ENCODE results near the gene PUS7.
"Not testable (repeated sequence)": the region's sequence is repeated elsewhere in the genome, so short reads cannot be mapped to it uniquely, and the experiment has no call there.

The PUS7 gene

DNA sequence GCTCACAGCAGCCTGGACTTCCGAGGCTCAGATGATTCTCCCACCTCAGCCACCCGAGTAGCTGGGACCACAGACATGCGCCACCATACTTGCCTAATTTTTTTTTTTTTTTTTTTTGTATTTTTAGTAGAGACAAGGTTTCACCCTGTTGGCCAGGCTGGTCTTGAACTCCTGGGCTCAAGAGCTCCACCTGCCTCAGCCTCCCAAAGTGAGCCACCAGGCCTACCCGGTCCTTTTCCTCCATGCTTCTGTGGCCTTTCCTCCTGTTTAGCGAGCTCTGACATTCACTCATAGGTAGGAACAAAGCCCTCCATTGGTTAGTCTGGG, 83.3 kb downstream of the PUS7 start:
- H3K27me3 ChIP-seq (ENCODE audit: low read depth, low read length): no peaks in the 10 kb centered on the region
- H3K4me1 ChIP-seq (ENCODE audit: control insufficient read depth in 1 of 2, insufficient read depth in 2 of 2, low read length in 2 of 2): no peaks in the 10 kb centered on the region
- H3K4me3 ChIP-seq (ENCODE audit: low read depth in 1 of 2, low read length in 2 of 2): no peak overlapping the region
- no peaks in the 10 kb centered on the region for H3K36me3 ChIP-seq (ENCODE audit: control insufficient read depth in 1 of 2, insufficient read depth in 2 of 2, low read length in 2 of 2)
- no peaks in the 10 kb centered on the region for H3K9me3 ChIP-seq (ENCODE audit: control insufficient read depth in 1 of 2, low read length in 2 of 2)
- H3K27ac ChIP-seq (ENCODE audit: low read length): no peak overlapping the region

DNA sequence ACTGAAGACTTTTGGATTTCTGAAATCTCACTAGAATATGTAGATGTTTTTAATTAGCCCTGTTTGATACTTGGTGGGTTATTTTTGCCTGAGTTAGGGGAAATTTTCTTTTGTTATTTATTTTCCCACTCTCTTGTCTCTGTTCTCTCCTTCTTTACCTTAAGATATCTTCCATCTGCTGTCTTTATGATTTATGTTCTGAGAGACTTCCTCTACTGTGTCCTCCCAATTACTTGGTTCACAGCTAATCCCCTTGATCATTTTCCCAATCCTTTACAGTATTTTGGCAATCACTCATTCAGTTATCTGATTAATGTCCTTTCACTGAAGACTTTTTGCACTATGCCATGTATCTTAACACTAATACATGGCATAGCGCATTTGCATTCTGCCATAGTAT, 83.8 kb downstream of the PUS7 start:
- no peaks in the 10 kb centered on the region for H3K9me3 ChIP-seq (ENCODE audit: control insufficient read depth in 1 of 2, low read length in 2 of 2)
- no peaks in the 10 kb centered on the region for H3K36me3 ChIP-seq (ENCODE audit: control insufficient read depth in 1 of 2, insufficient read depth in 2 of 2, low read length in 2 of 2)
- H3K4me1 ChIP-seq (ENCODE audit: control insufficient read depth in 1 of 2, insufficient read depth in 2 of 2, low read length in 2 of 2): no peaks in the 10 kb centered on the region
- no peaks in the 10 kb centered on the region for H3K27me3 ChIP-seq (ENCODE audit: low read depth, low read length)
- no peak overlapping the region for H3K27ac ChIP-seq (ENCODE audit: low read length)
- H3K4me3 ChIP-seq (ENCODE audit: low read depth in 1 of 2, low read length in 2 of 2): no peak overlapping the region

DNA sequence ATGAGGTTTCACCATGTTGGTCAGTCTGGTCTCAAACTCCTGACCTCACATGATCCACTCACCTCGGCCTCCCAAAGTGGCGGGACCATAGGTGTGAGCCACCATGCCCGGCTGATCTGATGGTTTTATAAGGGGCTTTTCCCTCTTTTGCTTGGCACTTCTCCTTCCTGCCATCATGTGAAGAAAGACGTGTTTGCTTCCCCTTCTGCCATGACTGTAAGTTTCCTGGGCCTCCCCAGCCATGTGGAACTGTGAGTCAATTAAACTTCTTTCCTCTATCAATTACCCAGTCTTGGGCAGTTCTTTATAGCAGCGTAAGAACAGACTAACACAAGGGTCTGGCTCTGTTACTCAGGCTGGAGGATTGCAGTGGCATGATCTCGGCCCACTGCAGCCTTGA, 84.7 kb downstream of the PUS7 start:
- not testable (repeated sequence) for H3K27ac ChIP-seq (ENCODE audit: low read length); H3K36me3 ChIP-seq (ENCODE audit: control insufficient read depth in 1 of 2, insufficient read depth in 2 of 2, low read length in 2 of 2); H3K4me1 ChIP-seq (ENCODE audit: control insufficient read depth in 1 of 2, insufficient read depth in 2 of 2, low read length in 2 of 2); H3K27me3 ChIP-seq (ENCODE audit: low read depth, low read length); H3K9me3 ChIP-seq (ENCODE audit: control insufficient read depth in 1 of 2, low read length in 2 of 2); H3K4me3 ChIP-seq (ENCODE audit: low read depth in 1 of 2, low read length in 2 of 2)

DNA sequence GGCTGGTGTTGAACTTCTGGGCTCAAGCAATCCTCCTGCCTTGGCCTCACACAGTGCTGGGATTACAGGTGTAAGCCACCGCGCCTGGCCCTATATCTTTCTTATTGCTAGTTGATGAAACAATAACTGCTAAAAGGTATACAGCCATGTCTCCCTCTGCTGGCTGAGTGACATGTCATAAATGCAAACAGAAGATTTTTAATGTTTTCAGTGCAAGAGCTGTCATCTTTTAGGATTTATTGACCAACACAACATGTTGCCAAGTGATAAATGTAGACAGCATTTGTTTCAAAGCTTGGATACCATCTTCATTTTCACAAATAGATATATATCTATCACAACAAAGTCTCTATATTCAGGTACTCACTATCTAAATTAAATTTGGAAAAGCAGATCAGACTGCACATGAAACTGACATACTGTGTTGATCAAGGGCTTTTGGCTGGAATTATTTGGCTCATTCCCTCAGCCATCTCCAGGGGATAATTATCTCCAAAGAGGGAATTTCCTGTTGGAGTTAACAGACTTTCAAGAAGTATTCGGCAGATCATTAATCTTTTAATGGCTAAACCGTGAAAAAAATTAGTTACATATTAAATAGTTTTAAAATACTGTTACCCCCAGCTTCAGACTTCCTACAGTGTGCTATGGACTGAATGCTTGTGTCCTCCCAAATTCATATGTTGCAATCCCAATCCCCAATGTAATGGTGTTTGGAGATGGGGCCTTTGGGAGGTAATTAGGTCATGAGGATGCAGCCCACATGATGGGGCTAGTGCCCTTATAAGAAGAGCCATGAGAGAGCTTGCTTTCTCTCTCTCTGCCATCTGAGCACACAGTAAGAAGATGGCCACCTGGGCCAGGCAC, 92.1 kb downstream of the PUS7 start:
- peaks cover 0 to 6% of the 10 kb centered on the region in 2 donors for H3K4me1 ChIP-seq (ENCODE audit: control insufficient read depth in 1 of 2, insufficient read depth in 2 of 2, low read length in 2 of 2)

DNA sequence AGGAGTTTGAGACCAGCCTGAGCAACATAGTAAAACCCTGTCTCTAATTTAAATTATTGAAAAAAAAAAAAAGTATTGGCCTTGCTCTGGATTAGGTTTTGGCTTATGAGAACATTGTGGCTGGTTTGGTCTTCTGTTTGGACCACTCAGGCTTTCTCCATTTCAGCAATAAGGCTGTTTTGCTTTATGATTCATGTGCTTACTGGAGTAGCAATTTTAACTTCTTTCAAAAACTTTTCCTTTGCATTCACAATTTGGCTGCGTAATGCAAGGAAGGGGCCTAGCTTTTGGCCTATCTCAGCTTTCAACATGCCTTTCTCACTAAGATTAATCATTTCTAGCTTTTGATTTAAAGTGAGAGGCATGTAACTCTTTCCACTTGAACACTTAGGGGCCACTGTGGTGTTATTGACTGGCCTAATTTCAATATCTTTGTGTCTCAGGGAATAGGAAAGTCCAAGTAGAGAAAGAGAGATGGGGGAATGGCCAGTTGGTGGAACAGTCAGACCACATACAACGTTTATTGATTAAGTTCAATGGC, 95.4 kb downstream of the PUS7 start:
- H3K4me3 ChIP-seq (ENCODE audit: low read depth in 1 of 2, low read length in 2 of 2): no peak overlapping the region
- no peak overlapping the region for H3K27ac ChIP-seq (ENCODE audit: low read length)
- no peaks in the 10 kb centered on the region for H3K9me3 ChIP-seq (ENCODE audit: control insufficient read depth in 1 of 2, low read length in 2 of 2)
- H3K36me3 ChIP-seq (ENCODE audit: control insufficient read depth in 1 of 2, insufficient read depth in 2 of 2, low read length in 2 of 2): no peaks in the 10 kb centered on the region
- H3K27me3 ChIP-seq (ENCODE audit: low read depth, low read length): no peaks in the 10 kb centered on the region
- H3K4me1 ChIP-seq (ENCODE audit: control insufficient read depth in 1 of 2, insufficient read depth in 2 of 2, low read length in 2 of 2): peaks cover 0 to 6% of the 10 kb centered on the region in 2 donors

More for the DNA sequence above, 92.1 kb downstream of the PUS7 start:
- Histone ChIP-seq H3K9me3 (ENCODE audit: control insufficient read depth in 1 of 2, low read length in 2 of 2) (no peaks in the 10 kb centered on the region), H3K36me3 (ENCODE audit: control insufficient read depth in 1 of 2, insufficient read depth in 2 of 2, low read length in 2 of 2) (no peaks in the 10 kb centered on the region), H3K27me3 (ENCODE audit: low read depth, low read length) (no peaks in the 10 kb centered on the region), H3K27ac (ENCODE audit: low read length) (no peak overlapping the region), H3K4me3 (ENCODE audit: low read depth in 1 of 2, low read length in 2 of 2) (no peak overlapping the region)

DNA sequence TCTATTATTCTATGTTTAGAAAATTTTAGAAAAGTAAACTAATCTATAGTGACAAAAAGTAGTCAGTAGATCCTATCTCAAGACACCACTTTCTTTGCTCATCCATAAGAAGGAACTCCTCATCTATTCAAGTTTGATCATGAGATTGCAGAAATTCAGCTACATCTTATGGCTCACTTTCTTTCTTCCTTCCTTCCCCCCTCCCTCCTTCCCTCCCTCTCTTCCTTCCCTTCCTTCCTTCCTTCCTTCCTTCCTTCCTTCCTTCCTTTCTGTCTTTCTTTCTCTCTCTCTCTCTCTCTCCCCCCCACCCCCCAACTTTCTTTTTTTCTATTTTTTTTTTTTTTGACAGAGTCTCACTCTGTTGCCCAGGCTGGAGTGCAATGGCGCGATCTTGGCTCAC, 98.1 kb downstream of the PUS7 start:
- no peak overlapping the region for H3K27ac ChIP-seq (ENCODE audit: low read length)
- no peaks in the 10 kb centered on the region for H3K4me1 ChIP-seq (ENCODE audit: control insufficient read depth in 1 of 2, insufficient read depth in 2 of 2, low read length in 2 of 2)
- no peak overlapping the region for H3K4me3 ChIP-seq (ENCODE audit: low read depth in 1 of 2, low read length in 2 of 2)
- no peaks in the 10 kb centered on the region for H3K9me3 ChIP-seq (ENCODE audit: control insufficient read depth in 1 of 2, low read length in 2 of 2)
- no peaks in the 10 kb centered on the region for H3K36me3 ChIP-seq (ENCODE audit: control insufficient read depth in 1 of 2, insufficient read depth in 2 of 2, low read length in 2 of 2)
- no peaks in the 10 kb centered on the region for H3K27me3 ChIP-seq (ENCODE audit: low read depth, low read length)

DNA sequence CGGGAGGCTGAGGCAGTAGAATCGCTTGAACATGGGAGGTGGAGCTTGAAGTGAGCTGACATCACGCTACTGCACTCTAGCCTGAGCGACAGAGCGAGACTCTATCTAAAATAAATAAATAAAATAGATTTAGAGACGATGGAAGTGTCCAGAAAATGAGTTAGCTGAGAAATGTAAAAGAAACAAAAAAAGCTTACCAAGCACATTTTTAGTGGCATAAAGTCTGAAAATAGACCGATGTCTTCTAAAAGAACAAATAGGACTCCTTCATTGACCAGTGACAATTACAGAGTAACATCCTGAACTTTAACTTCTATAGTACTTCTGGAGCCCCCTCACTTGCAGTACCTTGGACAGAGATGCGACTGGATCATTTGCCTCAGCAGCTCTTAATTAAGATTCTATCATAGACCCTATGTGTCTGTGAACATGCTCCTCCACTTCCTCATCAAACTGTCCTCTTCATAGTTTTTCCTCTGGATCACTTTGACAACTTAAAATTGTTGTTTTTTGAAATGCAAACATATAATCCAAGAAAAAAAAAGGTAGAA, 108.1 kb downstream of the PUS7 start:
- no peaks in the 10 kb centered on the region for H3K9me3 ChIP-seq (ENCODE audit: control insufficient read depth in 1 of 2, low read length in 2 of 2)
- H3K4me3 ChIP-seq (ENCODE audit: low read depth in 1 of 2, low read length in 2 of 2): no peak overlapping the region
- H3K36me3 ChIP-seq (ENCODE audit: control insufficient read depth in 1 of 2, insufficient read depth in 2 of 2, low read length in 2 of 2): no peaks in the 10 kb centered on the region
- H3K27me3 ChIP-seq (ENCODE audit: low read depth, low read length): no peaks in the 10 kb centered on the region
- no peak overlapping the region for H3K27ac ChIP-seq (ENCODE audit: low read length)
- no peaks in the 10 kb centered on the region for H3K4me1 ChIP-seq (ENCODE audit: control insufficient read depth in 1 of 2, insufficient read depth in 2 of 2, low read length in 2 of 2)

DNA sequence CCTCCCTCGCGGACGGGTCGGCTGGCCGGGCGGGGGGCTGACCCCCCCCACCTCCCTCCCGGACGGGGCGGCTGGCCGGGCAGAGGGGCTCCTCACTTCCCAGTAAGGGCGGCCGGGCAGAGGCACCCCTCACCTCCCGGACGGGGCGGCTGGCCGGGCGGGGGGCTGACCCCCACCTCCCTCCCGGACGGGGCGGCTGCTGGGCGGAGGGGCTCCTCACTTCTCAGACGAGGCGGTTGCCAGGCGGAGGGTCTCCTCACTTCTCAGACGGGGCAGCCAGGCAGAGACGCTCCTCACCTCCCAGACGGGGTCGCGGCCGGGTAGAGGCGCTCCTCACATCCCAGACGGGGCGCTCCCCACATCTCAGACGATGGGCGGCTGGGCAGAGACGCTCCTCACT, 111.3 kb downstream of the PUS7 start:
- H3K9me3 ChIP-seq (ENCODE audit: control insufficient read depth in 1 of 2, low read length in 2 of 2); H3K4me1 ChIP-seq (ENCODE audit: control insufficient read depth in 1 of 2, insufficient read depth in 2 of 2, low read length in 2 of 2); H3K4me3 ChIP-seq (ENCODE audit: low read depth in 1 of 2, low read length in 2 of 2); H3K27me3 ChIP-seq (ENCODE audit: low read depth, low read length); H3K27ac ChIP-seq (ENCODE audit: low read length); H3K36me3 ChIP-seq (ENCODE audit: control insufficient read depth in 1 of 2, insufficient read depth in 2 of 2, low read length in 2 of 2): not testable (repeated sequence)

DNA sequence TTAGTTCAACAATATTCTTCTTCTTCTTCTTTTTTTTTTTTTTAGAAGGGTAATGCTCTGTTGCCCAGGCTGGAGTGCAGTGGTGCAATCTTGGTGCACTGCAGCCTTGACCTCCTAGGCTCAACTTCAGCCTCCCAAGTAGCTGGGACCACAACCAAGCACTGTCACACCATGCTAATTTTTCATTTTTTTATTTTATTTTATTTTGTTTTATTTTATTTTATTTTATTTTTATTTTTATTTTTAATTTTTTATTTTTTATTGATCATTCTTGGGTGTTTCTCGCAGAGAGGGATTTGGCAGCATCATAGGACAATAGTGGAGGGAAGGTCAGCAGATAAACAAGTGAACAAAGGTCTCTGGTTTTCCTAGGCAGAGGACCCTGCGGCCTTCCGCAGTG, 112.3 kb downstream of the PUS7 start:
- H3K9me3 ChIP-seq (ENCODE audit: control insufficient read depth in 1 of 2, low read length in 2 of 2); H3K4me3 ChIP-seq (ENCODE audit: low read depth in 1 of 2, low read length in 2 of 2); H3K36me3 ChIP-seq (ENCODE audit: control insufficient read depth in 1 of 2, insufficient read depth in 2 of 2, low read length in 2 of 2); H3K27ac ChIP-seq (ENCODE audit: low read length); H3K27me3 ChIP-seq (ENCODE audit: low read depth, low read length); H3K4me1 ChIP-seq (ENCODE audit: control insufficient read depth in 1 of 2, insufficient read depth in 2 of 2, low read length in 2 of 2): not testable (repeated sequence)

DNA sequence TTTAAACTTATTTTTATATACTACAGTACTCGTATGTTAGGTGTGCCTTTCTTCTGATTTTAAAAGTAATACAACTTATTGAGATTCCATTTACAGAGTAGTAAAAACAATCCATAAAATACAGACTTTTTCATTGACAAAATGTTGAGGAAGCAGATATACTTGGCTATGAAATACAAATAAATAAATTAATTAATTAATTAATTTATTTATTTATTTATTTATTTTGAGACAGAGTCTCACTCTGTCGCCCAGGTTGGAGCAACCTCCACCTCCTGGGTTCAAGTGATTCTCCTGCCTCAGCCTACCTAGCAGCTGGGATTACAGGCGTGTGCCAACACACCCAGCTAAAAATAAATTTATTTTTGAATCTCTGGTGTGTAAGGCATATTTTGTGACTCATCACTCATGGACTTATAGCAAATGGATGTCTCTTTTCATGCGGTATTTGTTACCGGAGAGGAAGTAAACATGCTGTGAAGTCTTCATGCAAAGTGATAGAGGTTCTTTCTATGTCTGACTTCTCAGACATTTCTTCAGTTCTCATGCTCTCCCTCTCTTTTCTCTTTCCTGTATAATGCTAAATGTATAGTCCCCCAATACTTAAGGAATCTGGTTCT, 113.2 kb downstream of the PUS7 start:
- H3K36me3 ChIP-seq (ENCODE audit: control insufficient read depth in 1 of 2, insufficient read depth in 2 of 2, low read length in 2 of 2): no peaks in the 10 kb centered on the region
- H3K27ac ChIP-seq (ENCODE audit: low read length): no peak overlapping the region
- no peaks in the 10 kb centered on the region for H3K9me3 ChIP-seq (ENCODE audit: control insufficient read depth in 1 of 2, low read length in 2 of 2)
- H3K27me3 ChIP-seq (ENCODE audit: low read depth, low read length): no peaks in the 10 kb centered on the region
- no peak overlapping the region for H3K4me3 ChIP-seq (ENCODE audit: low read depth in 1 of 2, low read length in 2 of 2)
- H3K4me1 ChIP-seq (ENCODE audit: control insufficient read depth in 1 of 2, insufficient read depth in 2 of 2, low read length in 2 of 2): no peaks in the 10 kb centered on the region

All from muscle layer of duodenum (tissue), 2 donors.